T-helper 22 cell (primary cell): ENCODE measurements around the gene C17orf67.
A peak's percentile ranks its signal among the peaks of the same experiment; 100 is the strongest.

Experiments
- DNase-seq: peaks from one replicate; pipeline ENCODE4 v3.0.0-alpha.2; 2020; ENCODE audit warnings: low read depth

The C17orf67 gene

GRCh38 chr17:56833057-56833808 is 487 bp downstream of the C17orf67 start:
- peak; percentile 57 for DNase-seq

GRCh38 chr17:56832446-56832845 is 1.3 kb downstream of the C17orf67 start:
- DNase-seq: no peak

- DNase-seq: no peak
Observed at GRCh38 chr17:56831369-56832095, 2.2 kb downstream of the C17orf67 start.

GRCh38 chr17:56830726-56831368 is 2.9 kb downstream of the C17orf67 start:
- DNase-seq: no peak

- DNase-seq: no peak
Observed at GRCh38 chr17:56826611-56827414, 6.9 kb downstream of the C17orf67 start.

- DNase-seq: no peak
Observed at GRCh38 chr17:56824503-56824902, 9.2 kb downstream of the C17orf67 start.

GRCh38 chr17:56823848-56824247 is 9.9 kb downstream of the C17orf67 start:
- DNase-seq: no peak

GRCh38 chr17:56822725-56823124 is 11.0 kb downstream of the C17orf67 start:
- DNase-seq: no peak

GRCh38 chr17:56821847-56822534 is 11.7 kb downstream of the C17orf67 start:
- no peak for DNase-seq

- no peak for DNase-seq
Observed at GRCh38 chr17:56820207-56820606, 13.5 kb downstream of the C17orf67 start.

GRCh38 chr17:56819431-56820145 is 14.1 kb downstream of the C17orf67 start:
- DNase-seq: peak; percentile 34

- no peak for DNase-seq
Observed at GRCh38 chr17:56819030-56819429, 14.7 kb downstream of the C17orf67 start.

GRCh38 chr17:56817066-56817465 is 16.7 kb downstream of the C17orf67 start:
- no peak for DNase-seq

- DNase-seq: no peak
Observed at GRCh38 chr17:56815711-56816110, 18.0 kb downstream of the C17orf67 start.

- no peak for DNase-seq
Observed at GRCh38 chr17:56812901-56813388, 20.8 kb downstream of the C17orf67 start.

GRCh38 chr17:56810891-56811775 is 22.6 kb downstream of the C17orf67 start:
- DNase-seq: no peak

- no peak for DNase-seq
Observed at GRCh38 chr17:56810343-56810742, 23.4 kb downstream of the C17orf67 start.

- DNase-seq: no peak
Observed at GRCh38 chr17:56809820-56810179, 23.9 kb downstream of the C17orf67 start.

GRCh38 chr17:56809106-56809819 is 24.5 kb downstream of the C17orf67 start:
- no peak for DNase-seq
